SU-DHL-6 (cell line): Measurements from ENCODE around the gene DPH7.

ENCODE experiments used
- H2AFZ ChIP-seq: fragments of 200-600 bp; sonication (generic); 2 replicates; pipeline ENCODE4 v1.6.1; 2014; ENCODE audit warnings: low read depth, mild to moderate bottlenecking, moderate library complexity, mixed read lengths, antibody characterized with exemption, low read length; ENCODE audit not compliant: severe bottlenecking
- H3F3A ChIP-seq: fragments of 200-600 bp; shearing (Covaris generic); 2 replicates; pipeline ENCODE4 v1.6.0; 2016; ENCODE audit warnings: antibody characterized with exemption, mild to moderate bottlenecking; ENCODE audit not compliant: insufficient read depth
- H3K27ac ChIP-seq: fragments of 200-600 bp; sonication (generic); 2 replicates; pipeline ENCODE4 v1.5.1; 2016; ENCODE audit warnings: low read depth, mild to moderate bottlenecking, low read length, moderate library complexity, mixed read lengths
- H3K27me3 ChIP-seq: fragments of 200-600 bp; sonication (generic), shearing (Covaris generic); 2 replicates; pipeline ENCODE4 v1.6.0; 2014; ENCODE audit warnings: mild to moderate bottlenecking, low read length
- H3K36me3 ChIP-seq: fragments of 200-600 bp; sonication (generic); 2 replicates; pipeline ENCODE4 v1.6.1; 2014; ENCODE audit warnings: mild to moderate bottlenecking, low read length, mixed read lengths
- H3K4me2 ChIP-seq: fragments of 300-600, 200-600 bp; shearing (Covaris generic), sonication (generic); 2 replicates; pipeline ENCODE4 v1.6.0; 2014; ENCODE audit warnings: low read length, low read depth, mild to moderate bottlenecking; ENCODE audit not compliant: poor library complexity, severe bottlenecking
- H3K4me3 ChIP-seq: fragments of 200-600 bp; sonication (generic); 2 replicates; pipeline ENCODE4 v1.5.1; 2014; ENCODE audit warnings: antibody characterized with exemption, low read length, mild to moderate bottlenecking, mixed read lengths; ENCODE audit not compliant: insufficient read depth, poor library complexity, severe bottlenecking
- H3K79me2 ChIP-seq: fragments of 200-600 bp; sonication (generic); 2 replicates; pipeline ENCODE4 v1.6.1; 2014; ENCODE audit warnings: mild to moderate bottlenecking, low read length, moderate library complexity; ENCODE audit not compliant: insufficient read depth
- H3K9ac ChIP-seq: fragments of 200-600 bp; sonication (generic); 2 replicates; pipeline ENCODE4 v1.7.0; 2014; ENCODE audit warnings: mild to moderate bottlenecking, low read length
- H3K9me2 ChIP-seq: fragments of 200-600 bp; sonication (generic); replicated peaks from 2 replicates; pipeline ENCODE4 v1.6.1; 2014; ENCODE audit warnings: low read length; ENCODE audit not compliant: insufficient read depth
- H3K9me3 ChIP-seq: fragments of 200-600 bp; sonication (generic); 2 replicates; pipeline ENCODE4 v1.6.1; 2014; ENCODE audit warnings: low read length, mixed read lengths; ENCODE audit not compliant: insufficient read depth
- H4K20me1 ChIP-seq: fragments of 200-600 bp; sonication (generic); 2 replicates; pipeline ENCODE4 v1.6.1; 2014; ENCODE audit warnings: low read depth, mild to moderate bottlenecking, antibody characterized with exemption, low read length, moderate library complexity, mixed read lengths
- CTCF ChIP-seq: fragments of 200-600 bp; sonication (generic); IDR thresholded peaks from one replicate; pipeline ENCODE4 v1.5.1; 2017; ENCODE audit warnings: antibody characterized with exemption, mild to moderate bottlenecking, low read length, moderate library complexity; ENCODE audit not compliant: insufficient read depth, poor library complexity, severe bottlenecking
- EZH2phosphoT487 ChIP-seq: fragments of 200-600 bp; sonication (generic), shearing (Covaris generic); conservative IDR thresholded peaks from 2 replicates; pipeline ENCODE4 v1.6.1; 2018; ENCODE audit warnings: mild to moderate bottlenecking, antibody characterized with exemption, low read length, moderate library complexity, mixed read lengths

The DPH7 gene

GRCh38 chr9:137580209-137580953 lies 1.7 kb upstream of the DPH7 start:
- peaks cover 23% of the 10 kb centered on the region for H3K79me2 ChIP-seq
- H3K9me2 ChIP-seq: no peaks in the 10 kb centered on the region
- no peak overlapping the region for H2AFZ ChIP-seq
- H3K27ac ChIP-seq: no peak overlapping the region
- H3K4me3 ChIP-seq: no peak overlapping the region
- TF ChIP-seq EZH2phosphoT487 (no peak), CTCF (no peak)
- H3F3A ChIP-seq: 0 out of 2 replicates have a peak, but pooled peaks cover 8% of the 10 kb centered on the region
- H3K9ac ChIP-seq: no peak overlapping the region
- no peak overlapping the region for H3K4me2 ChIP-seq
- no peaks in the 10 kb centered on the region; the same call in 1 of the 2 replicates for H4K20me1 ChIP-seq
- no peaks in the 10 kb centered on the region for H3K36me3 ChIP-seq
- H3K27me3 ChIP-seq: no peaks in the 10 kb centered on the region
- no peaks in the 10 kb centered on the region for H3K9me3 ChIP-seq

GRCh38 chr9:137579259-137579604 lies 507 bp upstream of the DPH7 start:
- no peak overlapping the region for H3K27ac ChIP-seq
- no peak overlapping the region for H3K4me3 ChIP-seq
- H3K9ac ChIP-seq: peak overlapping the region; percentile 90
- H3K27me3 ChIP-seq: no peaks in the 10 kb centered on the region
- TF ChIP-seq CTCF: no peak
- no peak for TF ChIP-seq EZH2phosphoT487
- 0 out of 2 replicates have a peak, but pooled peaks cover 8% of the 10 kb centered on the region for H3F3A ChIP-seq
- no peaks in the 10 kb centered on the region for H3K36me3 ChIP-seq
- H3K9me2 ChIP-seq: no peaks in the 10 kb centered on the region
- H3K4me2 ChIP-seq: peak overlapping the region; percentile 33
- no peaks in the 10 kb centered on the region; the same call in 1 of the 2 replicates for H4K20me1 ChIP-seq
- H3K9me3 ChIP-seq: no peaks in the 10 kb centered on the region
- H3K79me2 ChIP-seq: peaks cover 23% of the 10 kb centered on the region
- H2AFZ ChIP-seq: no peak overlapping the region

- Histone ChIP-seq H3K9ac (no peak overlapping the region), H3K27me3 (no peaks in the 10 kb centered on the region), H3K9me3 (no peaks in the 10 kb centered on the region), H3K79me2 (peaks cover 27% of the 10 kb centered on the region), H2AFZ (no peak overlapping the region), H3K9me2 (no peaks in the 10 kb centered on the region), H3K4me2 (peak overlapping the region; percentile 94), H3K4me3 (no peak overlapping the region), H4K20me1 (no peaks in the 10 kb centered on the region; the same call in 1 of the 2 replicates), H3F3A (0 out of 2 replicates have a peak, but pooled peaks cover 8% of the 10 kb centered on the region), H3K36me3 (peaks cover 7% of the 10 kb centered on the region; the same call in 1 of the 2 replicates), H3K27ac (peak overlapping the region; percentile 64)
- TF ChIP-seq CTCF: no peak
- no peak for TF ChIP-seq EZH2phosphoT487
Observed at GRCh38 chr9:137575716-137576411, 2.9 kb downstream of the DPH7 start.
